CD14-positive monocyte (primary cell): ENCODE results near the gene HMGB4. TPM values are rescaled to one million over a fixed set of nuclear protein-coding genes. Genes with fewer than 3 reads are reported as not detected.

ENCODE experiments used
- DNase-seq, 3 donors: peaks; one replicate each; pipeline ENCODE4 v3.0.0-alpha.2; 2011 to 2022
- H2AFZ ChIP-seq: 2 replicates; pipeline ENCODE4 v1.6.0; 2012; ENCODE audit warnings: mild to moderate bottlenecking, low read depth, low read length, inconsistent platforms; ENCODE audit not compliant: insufficient read depth, poor library complexity, severe bottlenecking
- H3K27ac ChIP-seq, 2 donors: 1 replicate in 1 of 2; 2 replicates in 1 of 2; pipeline ENCODE4 v1.5.1; 2012 to 2013; ENCODE audit warnings: low read length in 2 of 2, control low read depth in 1 of 2, inconsistent platforms in 1 of 2, low read depth in 1 of 2, mild to moderate bottlenecking in 1 of 2
- H3K27me3 ChIP-seq, 2 donors: one replicate each; pipeline versions ENCODE4 v1.6.0 to v1.6.1; 2011 to 2013; ENCODE audit warnings: low read length in 2 of 2; ENCODE audit not compliant: control insufficient read depth in 2 of 2, insufficient read depth in 2 of 2
- H3K36me3 ChIP-seq, 2 donors: replicated peaks in 1 of 2; 1 replicate in 1 of 2; 2 replicates in 1 of 2; pipeline versions ENCODE4 v1.5.1 to v1.6.1; 2012 to 2013; ENCODE audit warnings: low read length in 2 of 2, control low read depth in 1 of 2, inconsistent platforms in 1 of 2, mild to moderate bottlenecking in 1 of 2; ENCODE audit not compliant: insufficient read depth in 2 of 2, control insufficient read depth in 1 of 2
- H3K4me1 ChIP-seq, 2 donors: 1 replicate in 1 of 2; 2 replicates in 1 of 2; pipeline versions ENCODE4 v1.5.1 to v1.6.1; 2012 to 2013; ENCODE audit warnings: low read length in 2 of 2, control low read depth in 1 of 2, inconsistent platforms in 1 of 2, mild to moderate bottlenecking in 1 of 2, moderate library complexity in 1 of 2; ENCODE audit not compliant: insufficient read depth in 2 of 2, control insufficient read depth in 1 of 2
- H3K4me2 ChIP-seq: replicated peaks from 2 replicates; pipeline ENCODE3; 2012; ENCODE audit warnings: low read length, moderate library complexity, mild to moderate bottlenecking; ENCODE audit not compliant: poor library complexity, severe bottlenecking; ENCODE audit errors: extremely low read depth
- H3K4me3 ChIP-seq, 3 experiments: fragments of 200-600 bp in 1 of 3; sonication (generic) in 1 of 3; replicated peaks in 1 of 3; 1 replicate in 2 of 3; 2 replicates in 1 of 3; pipeline ENCODE4 v1.5.1; 2011 to 2013; ENCODE audit warnings: low read length in 3 of 3, mild to moderate bottlenecking in 3 of 3, control low read depth in 2 of 3, low read depth in 2 of 3, inconsistent platforms in 1 of 3, moderate library complexity in 1 of 3
- H3K79me2 ChIP-seq: 2 replicates; pipeline ENCODE4 v1.6.0; 2012; ENCODE audit warnings: mild to moderate bottlenecking, control low read depth, inconsistent platforms, low read length, moderate library complexity; ENCODE audit not compliant: insufficient read depth
- H3K9ac ChIP-seq: 2 replicates; pipeline ENCODE4 v1.6.0; 2017; ENCODE audit warnings: low read length, mild to moderate bottlenecking; ENCODE audit not compliant: insufficient read depth, poor library complexity, severe bottlenecking
- H3K9me3 ChIP-seq, 2 donors: replicated peaks in 1 of 2; 1 replicate in 1 of 2; 2 replicates in 1 of 2; pipeline versions ENCODE4 v1.5.1 to v1.6.1; 2012 to 2013; ENCODE audit warnings: low read length in 2 of 2, control low read depth in 1 of 2; ENCODE audit not compliant: control insufficient read depth in 1 of 2, insufficient read depth in 1 of 2
- H4K20me1 ChIP-seq: 2 replicates; pipeline ENCODE4 v1.6.0; 2012; ENCODE audit warnings: mild to moderate bottlenecking, low read length, control low read depth, moderate library complexity; ENCODE audit not compliant: insufficient read depth
- H3K27ac Mint-ChIP-seq, 7 donors: one replicate each; pipeline ENCODE4 v1.8.0; 2020; ENCODE audit warnings: mild to moderate bottlenecking in 7 of 7, mixed read lengths in 7 of 7, moderate library complexity in 6 of 7, inconsistent platforms in 2 of 7
- H3K27me3 Mint-ChIP-seq, 3 donors: one replicate each; pipeline ENCODE4 v1.8.0; 2021 to 2022; ENCODE audit warnings: low read depth in 3 of 3, mild to moderate bottlenecking in 3 of 3, mixed read lengths in 3 of 3, moderate library complexity in 3 of 3, inconsistent platforms in 1 of 3
- H3K36me3 Mint-ChIP-seq, 2 donors: one replicate each; pipeline ENCODE4 v1.8.0; 2020; ENCODE audit warnings: mixed read lengths in 2 of 2, inconsistent platforms in 1 of 2, mild to moderate bottlenecking in 1 of 2
- H3K4me1 Mint-ChIP-seq: one replicate; pipeline ENCODE4 v1.8.0; 2020; ENCODE audit warnings: mild to moderate bottlenecking, mixed read lengths
- H3K4me3 Mint-ChIP-seq, 2 donors: one replicate each; pipeline ENCODE4 v1.8.0; 2020; ENCODE audit warnings: mild to moderate bottlenecking in 2 of 2, mixed read lengths in 2 of 2, moderate library complexity in 1 of 2
- H3K9me3 Mint-ChIP-seq, 7 donors: one replicate each; pipeline ENCODE4 v1.8.0; 2020 to 2022; ENCODE audit warnings: mixed read lengths in 7 of 7, mild to moderate bottlenecking in 6 of 7, moderate library complexity in 6 of 7, inconsistent platforms in 2 of 7
- CTCF ChIP-seq: fragments of 200-600 bp; IDR thresholded peaks from one replicate; pipeline ENCODE4 v1.8.0; 2022; ENCODE audit warnings: antibody characterized with exemption, mild to moderate bottlenecking
- WGBS: methylation state at CpG from one replicate; pipeline ENCODE4 v1.1.5; 2013; ENCODE audit warnings: missing lambda C conversion rate; ENCODE audit not compliant: insufficient coverage; 5-methylcytosine and 5-hydroxymethylcytosine counted together
- intact Hi-C, 2 donors: fragments of 100-400 bp; cut with micrococcal nuclease; formaldehyde crosslinking; loops; one replicate each; pipeline versions ENCODE4 v1.15.0 to v1.15.1; 2023
- polyA plus RNA-seq, 3 donors: library from polyadenylated mRNA; depleted of rRNA in 1 of 3; unstranded in 2 of 3; stranded (reverse) in 1 of 3; fragments of 300-500 nt in 2 of 3; fragments of >200 nt in 1 of 3; fragmentation: Illumina TruSeq in 2 of 3; gene quantifications; 1 replicate in 2 of 3; 2 replicates in 1 of 3; pipeline ENCODE4 v1.2.3, GENCODE V29; 2012 to 2021

The HMGB4 gene
- polyA plus RNA-seq, 3 donors: not detected

DNA sequence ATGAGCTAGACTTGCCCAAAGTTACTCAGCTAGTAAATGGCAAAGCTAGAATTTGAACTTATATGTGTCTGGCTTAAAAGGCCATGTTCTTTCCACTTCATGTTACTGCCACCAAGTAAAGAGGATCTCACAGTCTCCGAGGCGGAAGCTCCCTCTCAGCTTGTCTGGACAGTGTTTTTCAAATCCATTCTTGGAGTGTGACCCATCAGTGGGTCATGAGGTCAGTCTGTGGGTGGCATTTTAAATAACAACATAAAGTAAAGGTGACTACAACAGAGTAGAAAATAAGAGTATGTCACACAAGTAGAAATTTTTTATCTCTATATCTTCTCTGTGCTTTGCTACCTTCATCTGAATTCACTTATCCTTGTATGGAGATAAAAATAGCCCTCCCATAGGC is 3.2 kb upstream of the HMGB4 start:
- H3K79me2 ChIP-seq: no peaks in the 10 kb centered on the region
- no peaks in the 10 kb centered on the region for H4K20me1 ChIP-seq
- intact Hi-C loops: no loop called here
- H3K4me2 ChIP-seq: no peak overlapping the region
- H3K4me1 ChIP-seq: no peaks in the 10 kb centered on the region
- Mint-ChIP-seq H3K36me3 (no peaks in the 10 kb centered on the region), H3K4me3 (no peak overlapping the region), H3K27me3 (peaks cover 3% of the 10 kb centered on the region in 3 donors), H3K4me1 (no peaks in the 10 kb centered on the region), H3K9me3 (peaks cover 0 to 4% (median 1%) of the 10 kb centered on the region in 7 donors), H3K27ac (no peak overlapping the region)
- no peak overlapping the region for H3K4me3 ChIP-seq
- H3K36me3 ChIP-seq: no peaks in the 10 kb centered on the region
- no peak for TF ChIP-seq CTCF
- H2AFZ ChIP-seq: no peak overlapping the region
- no peak overlapping the region for H3K27ac ChIP-seq
- no CpG with 5 or more reads among the region's 2 CpGs for WGBS
- no peak overlapping the region for H3K9ac ChIP-seq
- H3K9me3 ChIP-seq: no peaks in the 10 kb centered on the region
- H3K27me3 ChIP-seq: no peaks in the 10 kb centered on the region
- DNase-seq: no peak

- no peak overlapping the region for H2AFZ ChIP-seq
- Mint-ChIP-seq H3K27me3 (peaks cover 3 to 8% (median 4%) of the 10 kb centered on the region in 3 donors), H3K4me3 (no peak overlapping the region), H3K27ac (peak overlapping the region in 1 of 7 donors; percentile 9), H3K9me3 (peaks cover 0 to 13% (median 3%) of the 10 kb centered on the region in 7 donors), H3K4me1 (no peaks in the 10 kb centered on the region), H3K36me3 (no peaks in the 10 kb centered on the region)
- no peak overlapping the region for H3K9ac ChIP-seq
- intact Hi-C loops: no loop called here
- no peaks in the 10 kb centered on the region for H3K4me1 ChIP-seq
- no peaks in the 10 kb centered on the region for H4K20me1 ChIP-seq
- no peak overlapping the region for H3K4me3 ChIP-seq
- no peaks in the 10 kb centered on the region for H3K79me2 ChIP-seq
- H3K27ac ChIP-seq: no peak overlapping the region
- no peaks in the 10 kb centered on the region for H3K36me3 ChIP-seq
- H3K27me3 ChIP-seq: no peaks in the 10 kb centered on the region
- H3K9me3 ChIP-seq: no peaks in the 10 kb centered on the region
- H3K4me2 ChIP-seq: no peak overlapping the region
- 70% methylated on average over 10 of the region's 14 CpGs for WGBS
- TF ChIP-seq CTCF: no peak
- no peak for DNase-seq
These were observed 846 bp downstream of the HMGB4 start for GRCh38 chr1:33864460-33865389.
